HG03175 (cell line): ENCODE measurements around the gene SIL1.
"Not testable (repeated sequence)": the region's sequence is repeated elsewhere in the genome, so short reads cannot be mapped to it uniquely, and the experiment has no call there.

Experiments used
- ATAC-seq: cut with Tn5 transposase; IDR thresholded peaks from one replicate; pipeline ENCODE4 v1.9.1; 2021; ENCODE audit warnings: mild to moderate bottlenecking, moderate library complexity; ENCODE audit not compliant: unreplicated experiment

The SIL1 gene

DNA sequence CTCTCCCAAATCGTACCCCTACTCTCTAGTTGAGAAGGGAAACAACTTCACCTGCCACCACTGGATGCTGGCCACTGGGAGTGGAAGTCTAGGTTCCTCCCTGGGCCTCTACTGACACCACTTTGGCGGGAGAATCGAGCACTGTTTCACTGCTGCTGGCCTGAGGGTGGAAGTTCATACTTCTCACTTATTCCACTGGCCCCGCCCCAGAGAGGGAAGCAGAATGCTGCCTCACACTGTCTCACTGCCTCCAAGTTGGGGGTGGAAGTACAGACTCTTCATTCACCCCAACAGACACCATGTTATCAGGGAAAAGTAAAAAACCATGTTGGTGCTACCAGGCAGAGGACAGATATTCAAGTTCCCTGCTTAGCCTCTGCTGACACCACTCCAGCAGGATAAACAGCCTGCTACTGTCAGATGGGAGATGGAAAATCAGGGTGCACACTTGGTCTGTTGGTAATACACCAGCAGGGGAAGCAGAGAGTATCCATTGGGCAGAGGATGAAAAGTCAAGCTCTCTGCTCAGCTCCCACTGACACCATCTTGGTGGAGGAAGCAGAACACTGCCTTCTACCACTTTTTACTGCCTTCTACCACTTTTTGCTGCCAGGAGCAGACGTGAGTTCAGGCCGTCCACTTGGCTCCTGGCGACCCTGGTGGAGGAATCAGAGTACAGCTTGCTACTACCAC lies 159.4 kb downstream of the SIL1 start:
- ATAC-seq, result no peak

DNA sequence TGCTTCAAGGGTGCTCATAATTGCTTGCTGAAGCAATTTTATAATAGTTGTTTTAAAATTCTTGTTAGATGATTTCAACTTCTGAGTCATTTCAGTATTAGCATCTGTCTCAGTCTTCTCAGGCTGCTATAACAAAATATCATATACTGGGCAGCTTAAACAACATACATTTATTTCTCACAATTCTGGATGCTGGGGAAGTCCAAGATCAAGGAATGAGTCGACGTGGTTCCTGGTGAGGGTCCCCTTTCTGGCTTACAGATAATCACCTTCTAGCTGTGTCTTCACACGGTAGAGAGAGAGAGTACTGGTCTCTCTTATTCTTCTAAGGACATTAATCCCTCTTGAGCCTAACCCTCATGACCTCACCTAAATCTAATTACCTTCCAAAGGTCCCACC lies 160.4 kb downstream of the SIL1 start:
- ATAC-seq, result no peak

DNA sequence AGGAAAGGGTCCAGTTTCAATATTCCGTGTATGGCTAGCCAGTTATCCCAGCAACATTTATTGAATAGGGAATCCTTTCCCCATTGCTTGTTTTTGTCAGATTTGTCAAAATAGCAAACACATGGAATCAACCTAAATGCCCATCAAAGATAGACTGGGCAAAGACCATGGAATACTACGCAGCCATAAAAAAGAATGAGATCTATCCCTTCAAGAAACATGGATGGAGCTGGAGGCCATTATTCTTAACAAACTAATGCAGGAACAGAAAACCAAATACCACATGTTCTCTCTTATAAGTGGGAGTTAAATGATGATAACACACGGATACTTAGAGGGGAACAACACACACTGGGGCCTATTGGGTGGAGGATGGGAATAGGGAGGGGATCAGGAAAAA lies 161.8 kb downstream of the SIL1 start:
- not testable (repeated sequence) for ATAC-seq

DNA sequence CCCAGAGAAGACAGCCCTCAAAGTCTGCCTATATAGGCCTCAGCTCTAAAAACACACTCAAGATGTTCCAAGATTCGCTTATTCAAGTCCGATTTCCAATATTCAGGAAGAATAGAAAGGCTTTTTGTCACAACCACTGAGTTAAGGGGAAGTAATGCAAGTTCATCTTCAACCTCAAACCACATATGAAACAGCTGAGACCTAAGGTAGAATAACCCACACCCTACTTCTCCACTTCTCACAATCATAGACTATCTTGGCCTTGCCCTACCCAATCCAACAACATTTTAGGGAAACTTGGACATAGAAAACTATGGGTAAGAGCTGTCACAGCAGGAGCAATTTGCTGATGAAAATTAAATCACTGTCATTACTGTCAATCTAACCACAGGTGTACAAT lies 171.0 kb downstream of the SIL1 start:
- ATAC-seq, result no peak

DNA sequence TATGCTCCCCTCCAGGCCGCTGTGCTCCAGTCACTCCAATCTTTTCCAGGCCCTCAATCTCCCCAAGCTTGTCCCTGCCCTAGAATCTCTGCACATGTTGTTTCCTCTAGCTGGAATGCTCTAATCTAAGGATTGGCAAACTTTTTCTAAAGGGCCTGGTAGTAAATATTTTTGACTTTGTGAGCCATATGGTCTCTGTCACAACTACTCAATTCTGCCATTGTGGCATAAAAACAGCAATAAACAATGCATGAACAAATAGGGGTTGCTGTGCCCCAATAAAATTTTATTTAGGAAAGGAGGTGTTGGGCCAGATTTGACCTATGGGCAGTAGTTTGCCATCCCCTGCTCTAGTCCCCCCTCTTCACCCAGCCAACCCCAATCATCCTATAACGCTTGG lies 172.5 kb downstream of the SIL1 start:
- ATAC-seq, result no peak

DNA sequence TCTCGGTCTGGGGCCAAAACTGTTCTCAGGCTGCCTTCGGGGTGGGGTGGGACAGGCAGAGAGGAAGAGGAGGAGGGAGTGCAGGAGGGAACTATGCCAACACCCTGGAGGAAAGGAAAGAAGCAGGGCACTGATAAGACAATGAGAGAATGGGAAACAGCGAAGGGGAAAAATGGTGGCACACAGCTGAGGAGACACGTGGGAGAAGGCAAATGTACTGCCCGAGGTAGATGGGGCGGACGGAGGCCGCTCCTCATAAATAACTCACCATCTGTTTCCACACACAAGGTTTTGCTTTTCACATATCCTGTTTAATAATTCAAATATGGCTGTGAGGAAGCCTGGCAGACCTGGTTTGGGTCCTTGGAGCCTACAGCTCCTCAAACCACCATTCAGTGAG lies 174.9 kb downstream of the SIL1 start:
- ATAC-seq, result no peak

DNA sequence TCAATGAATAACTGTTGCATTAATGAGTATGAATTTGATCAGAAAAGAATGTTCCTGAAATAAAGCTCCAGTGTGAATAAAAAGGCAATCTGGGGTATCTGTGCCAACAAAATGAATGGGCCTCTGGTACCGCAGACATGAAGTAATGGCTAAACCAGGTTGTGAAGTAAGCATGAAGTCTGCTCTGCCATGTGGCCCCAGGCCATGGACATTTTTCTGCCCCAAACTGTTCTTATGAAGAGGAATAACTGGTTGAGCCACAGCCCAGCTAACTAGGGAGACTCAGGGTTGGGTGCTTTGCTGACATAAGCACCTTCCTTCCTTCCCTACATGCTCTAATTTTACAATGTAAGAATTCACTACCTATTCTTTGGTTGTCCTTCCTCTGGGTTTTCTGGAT lies 175.6 kb downstream of the SIL1 start:
- ATAC-seq, result no peak

DNA sequence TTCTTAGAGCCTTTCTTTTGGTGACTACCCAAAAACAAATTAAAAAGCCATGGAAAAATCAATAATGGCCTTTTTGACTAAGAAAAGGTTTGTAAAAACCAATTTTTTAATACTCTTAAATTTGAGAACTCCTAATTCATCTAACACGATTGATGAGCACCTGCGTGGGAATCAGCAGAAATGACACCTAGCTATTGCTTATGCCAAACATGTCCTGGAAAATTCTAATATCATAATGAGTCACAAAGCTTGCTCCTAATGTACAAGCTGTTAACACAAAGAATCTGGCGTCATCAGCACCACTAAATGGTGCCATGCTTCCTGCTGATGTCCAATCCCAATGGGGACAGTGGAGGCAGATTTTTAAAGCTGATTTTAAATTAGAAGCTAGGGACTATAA lies 176.8 kb downstream of the SIL1 start:
- no peak for ATAC-seq

DNA sequence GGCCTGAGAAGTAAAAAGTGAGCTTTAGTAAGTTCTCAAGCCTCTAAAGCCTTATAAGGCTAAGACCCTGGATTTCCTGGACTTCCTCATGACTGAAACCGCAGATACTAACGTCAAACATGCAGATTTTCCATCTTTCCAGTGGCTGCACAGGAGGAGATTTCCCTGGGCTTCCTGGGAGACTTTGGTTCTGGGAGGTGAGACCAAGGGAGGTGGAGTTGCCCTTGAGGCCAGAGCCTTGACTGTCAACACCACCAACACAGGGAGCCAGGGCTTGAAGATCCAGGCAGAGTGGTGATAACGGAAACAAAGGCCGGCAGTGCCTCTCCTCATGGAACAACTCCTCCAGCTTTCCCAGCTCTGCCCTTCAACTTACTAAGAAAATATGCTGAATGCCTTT lies 178.3 kb downstream of the SIL1 start:
- ATAC-seq, result no peak

DNA sequence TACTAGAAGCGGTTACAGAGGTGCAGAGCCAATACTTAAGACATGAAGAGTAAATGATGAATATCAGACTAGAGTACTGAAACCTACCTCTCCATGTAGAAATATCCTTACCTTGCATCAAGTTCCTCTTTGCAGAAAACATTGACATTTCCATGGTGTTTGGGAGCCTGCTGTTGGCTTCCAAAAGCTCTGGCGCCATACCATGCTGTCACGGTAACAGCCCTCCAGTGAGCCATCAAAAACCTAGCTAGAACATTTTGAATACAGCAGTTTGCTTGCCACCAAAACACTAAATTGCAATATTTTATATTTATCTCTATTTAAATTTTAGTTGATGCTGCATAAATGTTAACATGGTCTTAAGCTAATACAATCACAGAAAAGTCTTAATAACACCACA lies 179.0 kb downstream of the SIL1 start:
- no peak for ATAC-seq

DNA sequence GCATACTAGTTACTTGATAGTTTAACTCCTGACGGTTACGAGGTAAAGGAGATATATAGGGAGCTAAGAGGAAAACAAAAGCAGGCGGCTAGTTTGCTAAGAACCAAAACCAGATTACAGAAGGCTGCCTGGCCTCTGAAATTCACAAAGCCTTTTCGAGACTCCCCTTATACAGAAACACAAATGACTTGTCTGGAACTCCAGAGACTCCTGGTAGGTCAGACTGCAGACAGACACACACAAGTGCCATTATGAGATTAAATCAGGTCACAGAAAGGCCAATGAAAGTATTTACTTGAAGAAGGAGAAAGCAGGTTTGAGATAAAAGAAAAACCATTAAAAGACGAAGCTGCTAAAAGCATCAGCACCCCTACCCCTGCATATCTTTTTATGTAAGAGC lies 180.5 kb downstream of the SIL1 start:
- ATAC-seq, result no peak

DNA sequence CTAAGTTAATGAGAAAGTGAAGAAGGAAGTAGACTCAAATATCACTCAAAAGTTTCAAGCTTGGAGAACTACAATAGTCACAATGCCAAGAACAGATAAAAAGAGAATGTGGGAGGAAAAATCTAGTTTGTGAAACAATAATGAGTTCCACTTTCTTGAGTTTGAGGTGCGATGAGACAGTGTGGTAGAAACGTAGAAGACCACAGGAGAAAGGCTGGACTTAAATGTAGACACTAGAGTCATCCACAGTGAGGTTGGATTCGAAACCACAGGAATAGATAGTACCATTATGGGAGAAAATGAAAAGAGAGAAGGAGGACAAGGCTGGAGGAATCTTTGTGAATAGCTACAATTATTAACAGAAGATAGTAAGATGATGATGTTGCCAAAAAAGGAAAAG lies 182.0 kb downstream of the SIL1 start:
- no peak for ATAC-seq

DNA sequence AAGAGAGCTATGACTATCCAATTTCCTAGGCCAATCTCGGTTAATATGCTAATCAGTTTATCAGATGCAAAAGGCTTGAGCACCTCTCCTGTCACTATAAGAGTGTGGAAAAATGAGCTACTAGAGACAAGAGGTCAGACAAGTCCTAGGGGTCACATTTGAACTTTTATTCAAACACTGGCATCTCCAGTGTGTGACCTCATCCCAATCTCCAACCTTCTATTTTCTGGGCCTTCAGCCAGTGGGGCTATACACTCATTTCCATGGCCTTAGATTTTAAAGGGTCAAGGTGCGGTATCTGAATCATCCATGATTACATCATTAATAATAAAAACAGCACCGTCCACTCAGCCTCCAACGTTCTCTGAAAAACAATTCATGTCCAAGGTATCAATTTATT lies 183.4 kb downstream of the SIL1 start:
- ATAC-seq, result no peak

DNA sequence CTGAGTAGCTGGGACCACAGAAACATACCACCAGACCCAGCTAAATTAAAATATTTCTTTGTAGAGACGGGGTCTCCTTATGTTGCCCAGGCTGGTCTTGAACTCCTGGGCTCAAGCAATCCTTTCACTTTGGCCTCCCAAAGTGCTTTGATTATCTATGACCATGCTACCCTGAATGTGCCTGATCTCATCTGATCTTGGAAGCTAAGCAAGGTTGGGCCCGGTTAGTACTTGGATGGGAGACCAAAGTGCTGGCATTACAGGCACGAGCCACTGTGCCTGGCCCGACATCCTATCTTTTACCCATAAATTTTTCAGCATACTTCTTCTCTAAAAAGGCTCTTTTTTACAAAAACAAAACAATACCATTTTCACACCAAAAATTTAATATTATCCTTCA lies 186.0 kb downstream of the SIL1 start:
- ATAC-seq, result no peak

DNA sequence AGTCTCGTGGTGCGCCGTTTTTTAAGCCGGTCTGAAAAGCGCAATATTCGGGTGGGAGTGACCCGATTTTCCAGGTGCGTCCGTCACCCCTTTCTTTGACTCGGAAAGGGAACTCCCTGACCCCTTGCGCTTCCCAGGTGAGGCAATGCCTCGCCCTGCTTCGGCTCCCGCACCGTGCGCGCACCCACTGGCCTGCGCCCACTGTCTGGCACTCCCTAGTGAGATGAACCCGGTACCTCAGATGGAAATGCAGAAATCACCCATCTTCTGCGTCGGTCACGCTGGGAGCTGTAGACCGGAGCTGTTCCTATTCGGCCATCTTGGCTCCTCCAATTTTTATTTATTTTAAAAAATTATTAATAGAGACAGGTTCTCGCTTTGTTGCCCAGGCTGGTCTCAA lies 187.0 kb downstream of the SIL1 start:
- ATAC-seq, result not testable (repeated sequence)

DNA sequence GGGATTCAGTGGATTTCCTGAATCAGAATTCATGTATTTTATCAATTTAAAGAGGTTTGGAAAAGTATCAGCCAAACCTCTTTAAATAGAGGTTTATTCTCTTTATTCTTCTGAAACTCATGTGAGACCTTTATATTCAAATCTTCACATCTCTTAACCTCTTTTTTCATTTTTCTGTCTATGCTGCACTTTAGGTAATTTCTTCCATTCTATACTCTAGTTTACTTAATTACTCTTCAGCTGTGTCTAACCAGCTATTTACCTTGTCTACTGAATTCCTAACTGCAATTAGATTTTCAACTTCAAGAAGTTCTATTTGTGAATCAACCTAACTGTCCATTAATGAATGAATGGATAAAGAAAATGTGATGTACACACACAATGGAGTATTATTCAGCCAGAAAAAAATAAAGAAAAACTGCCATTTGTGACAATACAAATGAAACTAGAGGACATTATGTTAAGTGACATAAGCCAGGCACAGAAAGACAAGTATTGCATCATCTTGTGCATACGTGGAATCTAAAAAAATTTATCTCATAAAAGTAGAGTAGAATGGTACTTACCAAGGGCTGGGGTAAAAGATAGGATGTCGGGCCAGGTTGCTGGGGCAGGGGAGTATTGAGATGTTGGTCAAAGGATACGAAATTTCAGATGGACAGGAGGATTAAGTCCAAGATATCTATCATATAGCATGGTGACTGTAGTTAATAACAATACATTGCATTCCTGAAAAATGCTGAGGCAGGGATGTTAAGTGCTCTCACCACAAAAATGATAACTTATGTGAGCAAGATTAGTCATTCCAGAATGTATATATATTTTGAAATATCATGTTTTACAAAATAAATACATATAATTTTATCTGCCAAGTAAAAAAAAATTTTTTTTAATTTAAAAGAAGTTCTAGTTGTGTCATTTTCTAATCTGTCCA lies 193.5 kb downstream of the SIL1 start:
- ATAC-seq, result no peak

DNA sequence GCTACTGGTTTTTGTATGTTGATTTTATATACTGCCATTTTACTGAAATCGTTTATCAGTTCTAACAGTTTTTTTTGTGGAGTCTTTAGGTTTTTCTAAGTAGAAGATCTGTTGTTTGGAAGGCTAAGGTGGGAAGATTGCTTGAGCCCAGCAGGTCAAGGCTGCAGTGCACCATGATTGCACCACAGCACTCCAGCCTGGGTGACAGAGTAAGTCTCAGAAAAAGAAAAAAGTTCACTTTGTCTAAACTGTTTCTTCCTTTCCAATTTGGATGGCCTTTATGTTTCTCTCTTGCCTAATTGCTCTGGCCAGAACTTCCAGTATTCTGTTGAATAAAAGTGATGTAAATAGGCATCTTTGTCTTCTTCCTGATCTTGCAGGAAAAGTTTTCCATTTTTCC lies 198.5 kb downstream of the SIL1 start:
- ATAC-seq, result no peak

DNA sequence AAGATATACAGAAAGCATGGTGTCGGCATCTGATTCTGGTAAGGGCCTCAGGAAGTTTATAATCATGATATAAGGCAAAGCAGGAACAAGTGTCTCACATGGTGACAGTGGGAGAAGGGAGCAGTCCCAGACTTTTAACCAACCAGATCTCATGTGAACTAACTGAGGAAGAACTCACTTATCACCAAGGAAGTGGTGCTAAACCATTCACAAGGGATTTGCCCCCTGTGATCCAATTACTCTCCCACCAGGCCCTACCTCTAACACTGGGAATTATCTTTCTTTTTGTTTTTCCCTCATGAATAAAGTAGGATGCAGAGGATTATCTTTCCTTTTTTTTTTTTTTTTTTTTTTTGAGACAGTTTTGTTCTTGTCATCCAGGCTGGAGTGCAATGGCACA lies 199.6 kb downstream of the SIL1 start:
- ATAC-seq, result no peak

DNA sequence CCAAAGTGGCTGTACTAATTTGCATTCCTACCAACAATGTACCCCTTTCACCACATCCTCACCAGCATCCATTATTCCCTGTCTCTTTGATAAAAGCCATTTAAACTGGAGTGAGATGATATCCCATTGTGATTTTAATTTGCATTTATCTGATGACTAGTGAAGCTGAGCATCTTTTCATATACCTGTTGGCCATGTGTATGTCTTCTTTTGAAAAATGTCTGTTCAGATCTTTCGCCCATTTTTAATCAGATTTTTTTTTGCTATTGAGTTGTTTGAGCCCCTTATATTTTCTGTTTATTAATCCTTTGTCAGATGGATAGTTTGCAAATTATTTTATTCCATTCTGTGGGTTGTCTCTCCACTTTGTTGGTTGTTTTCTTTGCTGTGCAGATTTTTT lies 202.0 kb downstream of the SIL1 start:
- ATAC-seq, result no peak

DNA sequence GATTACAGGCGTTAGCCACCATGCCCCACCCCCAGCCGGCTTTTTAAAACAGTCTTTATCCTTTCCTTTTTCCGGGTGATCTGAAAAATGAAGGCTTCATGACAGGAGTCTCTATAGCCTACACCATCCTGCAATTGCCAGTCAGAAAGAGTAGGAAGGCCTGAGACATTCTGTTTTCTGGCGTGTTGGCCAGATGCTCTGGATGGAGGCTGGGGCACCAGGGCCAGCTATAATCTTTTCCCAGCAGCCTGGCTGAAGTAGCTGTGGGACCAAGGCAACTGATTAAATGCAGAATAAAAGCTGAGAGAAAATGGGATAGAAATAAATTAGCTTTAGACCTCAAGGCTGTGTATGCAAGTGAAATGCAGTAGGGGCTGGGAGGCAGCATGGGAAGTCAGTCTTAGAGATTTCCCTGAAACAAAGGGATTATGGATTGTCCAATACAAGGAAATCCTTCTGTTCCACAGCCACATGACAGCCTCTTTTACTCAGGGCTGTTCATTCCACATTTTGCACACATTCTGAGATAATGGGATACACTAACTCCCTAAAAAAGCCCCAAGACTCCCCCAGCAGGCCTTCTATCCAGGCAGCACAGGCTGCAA lies 207.1 kb downstream of the SIL1 start:
- ATAC-seq, result no peak

DNA sequence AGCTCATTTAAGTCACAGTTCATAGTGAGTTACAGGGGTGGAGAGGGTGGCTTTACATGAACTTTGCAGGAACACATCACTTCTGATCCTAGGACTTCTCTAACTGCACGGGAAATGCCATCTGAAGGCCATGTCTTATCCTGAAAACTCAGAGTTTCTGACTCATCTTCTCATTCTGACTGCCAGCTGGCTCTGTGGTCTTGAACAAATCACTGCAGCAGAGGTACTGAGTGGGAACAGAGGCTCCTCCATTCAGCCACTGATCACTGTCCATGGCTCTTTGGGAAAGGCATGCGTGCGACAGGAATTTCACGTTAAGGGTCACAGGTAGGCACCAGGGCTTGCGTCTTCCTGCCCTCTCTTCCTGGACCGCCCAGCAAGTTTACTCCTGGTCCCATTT lies 208.4 kb downstream of the SIL1 start:
- ATAC-seq, result no peak

DNA sequence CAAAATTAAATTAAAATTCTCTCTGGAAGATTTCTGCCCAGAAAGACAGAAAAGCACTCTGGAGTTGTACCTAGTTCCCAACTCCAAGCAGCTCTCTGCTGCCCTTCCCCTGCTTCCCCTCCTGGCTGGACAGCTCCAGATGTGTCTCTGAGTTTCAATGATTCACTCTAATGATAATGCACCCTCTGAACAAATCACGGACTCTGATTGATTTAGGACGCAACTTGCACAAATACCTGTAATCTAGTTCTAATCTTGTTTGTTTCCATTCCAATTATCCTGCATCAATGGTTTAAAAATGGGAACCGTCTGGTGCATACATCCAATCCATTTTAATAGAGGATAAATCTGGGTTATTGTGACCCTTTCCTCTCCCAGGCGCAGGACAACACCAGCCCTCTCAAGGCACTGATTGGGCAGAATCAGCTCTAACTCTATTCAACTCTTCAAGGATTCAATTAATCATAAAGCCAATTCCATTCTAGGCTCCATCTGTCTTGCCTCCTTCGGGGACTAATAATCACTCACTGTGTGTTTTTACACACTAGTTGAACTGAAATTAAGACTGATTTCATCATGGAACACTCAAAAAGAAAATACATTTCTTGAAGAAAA lies 211.9 kb downstream of the SIL1 start:
- no peak for ATAC-seq
